GM21367 (cell line): Measurements from ENCODE around the gene CACNB4.

Source experiments
- ATAC-seq: cut with Tn5 transposase; IDR thresholded peaks from one replicate; pipeline ENCODE4 v1.9.1; 2021; ENCODE audit not compliant: unreplicated experiment

Gene CACNB4

GRCh38 chr2:152089238-152089637, 9.6 kb downstream of the CACNB4 start:
- no peak for ATAC-seq

- ATAC-seq = no peak
Measured at GRCh38 chr2:152088006-152088405, 10.8 kb downstream of the CACNB4 start.

- ATAC-seq = no peak
Measured at GRCh38 chr2:152086231-152086630, 12.6 kb downstream of the CACNB4 start.

GRCh38 chr2:152084076-152084475, 14.8 kb downstream of the CACNB4 start:
- no peak for ATAC-seq

GRCh38 chr2:152083202-152083875, 15.5 kb downstream of the CACNB4 start:
- no peak for ATAC-seq

GRCh38 chr2:152078662-152079061, 20.2 kb downstream of the CACNB4 start:
- ATAC-seq = no peak

GRCh38 chr2:152078023-152078422, 20.8 kb downstream of the CACNB4 start:
- ATAC-seq = no peak

GRCh38 chr2:152075461-152076050, 23.3 kb downstream of the CACNB4 start:
- no peak for ATAC-seq

GRCh38 chr2:152072011-152072410, 26.8 kb downstream of the CACNB4 start:
- ATAC-seq = no peak

- ATAC-seq = no peak
Measured at GRCh38 chr2:152071518-152071917, 27.3 kb downstream of the CACNB4 start.

- ATAC-seq = no peak
Measured at GRCh38 chr2:152071092-152071491, 27.8 kb downstream of the CACNB4 start.

GRCh38 chr2:152068226-152068625, 30.6 kb downstream of the CACNB4 start:
- no peak for ATAC-seq

- no peak for ATAC-seq
Measured at GRCh38 chr2:152067823-152068222, 31.0 kb downstream of the CACNB4 start.

- ATAC-seq = no peak
Measured at GRCh38 chr2:152065945-152066344, 32.9 kb downstream of the CACNB4 start.

- ATAC-seq = no peak
Measured at GRCh38 chr2:152064001-152064400, 34.8 kb downstream of the CACNB4 start.

GRCh38 chr2:152063325-152063924, 35.4 kb downstream of the CACNB4 start:
- no peak for ATAC-seq

GRCh38 chr2:152062125-152063091, 36.4 kb downstream of the CACNB4 start:
- ATAC-seq = peak; percentile 55

GRCh38 chr2:152061383-152061782, 37.5 kb downstream of the CACNB4 start:
- ATAC-seq = no peak

- no peak for ATAC-seq
Measured at GRCh38 chr2:152058655-152059054, 40.2 kb downstream of the CACNB4 start.

- ATAC-seq = no peak
Measured at GRCh38 chr2:152056418-152056817, 42.4 kb downstream of the CACNB4 start.

GRCh38 chr2:152055366-152056108, 43.3 kb downstream of the CACNB4 start:
- no peak for ATAC-seq
